Psoas muscle (tissue), 8 donors: ENCODE data around the gene RAD51D. TPM values are rescaled to one million over a fixed set of nuclear protein-coding genes. Genes with fewer than 3 reads are reported as not detected.
A peak's percentile ranks its signal among the peaks of the same experiment; 100 is the strongest.

Experiments used
- ATAC-seq, 4 donors: fragments of 200-7000 bp; cut with Tn5 transposase; one replicate each; pipeline ENCODE4 v1.9.1; 2020; ENCODE audit warnings: moderate library complexity in 3 of 4, mild to moderate bottlenecking in 2 of 4
- DNase-seq, 2 donors: peaks; one replicate each; pipeline ENCODE4 v3.0.0-alpha.2; 2020
- H3K27ac ChIP-seq: fragments of 200-600 bp; one replicate; pipeline ENCODE4 v1.8.0; 2022
- H3K27me3 ChIP-seq, 3 donors: fragments of 200-600 bp in 1 of 3; one replicate each; pipeline versions ENCODE4 v1.6.1 to v1.8.0; 2013 to 2022; ENCODE audit warnings: low read length in 2 of 3, mild to moderate bottlenecking in 2 of 3, moderate library complexity in 1 of 3; ENCODE audit not compliant: insufficient read depth in 3 of 3
- H3K36me3 ChIP-seq, 2 donors: fragments of 200-600 bp in 1 of 2; one replicate each; pipeline versions ENCODE4 v1.6.1 to v1.8.0; 2013 to 2022; ENCODE audit warnings: low read depth in 1 of 2, mild to moderate bottlenecking in 1 of 2, moderate library complexity in 1 of 2; ENCODE audit not compliant: insufficient read depth in 1 of 2
- H3K4me1 ChIP-seq: fragments of 200-600 bp; one replicate; pipeline ENCODE4 v1.8.0; 2022
- H3K4me3 ChIP-seq: fragments of 200-600 bp; one replicate; pipeline ENCODE4 v1.8.0; 2022; ENCODE audit warnings: mild to moderate bottlenecking
- H3K9me3 ChIP-seq: fragments of 200-600 bp; one replicate; pipeline ENCODE4 v1.8.0; 2022
- WGBS, 3 donors: extraction: QIAGEN DNeasy Blood & Tissue Kit; methylation state at CpG; one replicate each; pipeline versions ENCODE4 v1.1.6 to v1.1.7; 2013; 5-methylcytosine and 5-hydroxymethylcytosine counted together
- intact Hi-C, 2 donors: fragments of 100-400 bp; cut with DNase I; formaldehyde crosslinking; loops; one replicate each; pipeline versions ENCODE4 v1.11.0 to v1.14.2; 2022
- long read RNA-seq, 2 donors: library from polyadenylated mRNA; unstranded; transcript quantifications; one replicate each; pipeline ENCODE4 v2.0.0, GENCODE V29; 2021
- polyA plus RNA-seq, 3 donors: library from polyadenylated mRNA; stranded (reverse); fragments of 200-250 nt; gene quantifications; one replicate each; pipeline ENCODE4 v1.2.3, GENCODE V29; 2013
- total RNA-seq, 4 donors: library from RNA; stranded (reverse); fragmentation: NEBNext Ultra II Directional in 2 of 4; extraction: Animal tissue kit (Norgen Biotek cat#: 25700) in 2 of 4; gene quantifications; one replicate each; pipeline versions ENCODE4 v1.2.1 to v1.2.4, GENCODE V29; 2021 to 2023
- TF ChIP-seq, protein P1 (sequence below): fragments of 200-600 bp; IDR thresholded peaks from one replicate; pipeline ENCODE4 v1.8.0; 2022; ENCODE audit warnings: antibody characterized with exemption
- donor health status: healthy with polysubstance abuse.
- donor health status: DM: no; HTN: no; CAD: no; lungs with moderate emphysema.
- donor health status: Bipolar disorder and iron deficiency.
- donor health status: healthy.
- donor health status: DM: yes; HTN: yes; CAD: no.
- donor health status: DM: no; HTN: no; CAD: no.
- donor health status: DM: no; HTN: no; CAD: no.
- donor health status: DM: yes; HTN: yes; CAD: no.

The RAD51D gene
- total RNA-seq = 1 to 10 TPM; 4.0 to 6.2 (median 6.0) TPM
- polyA plus RNA-seq = 1 to 10 TPM; 3.6 to 5.4 (median 3.9) TPM
- long read RNA-seq, donor 1, full-length matches to known transcripts = 4 of 5 reads
- long read RNA-seq, donor 1, partial matches to known transcripts = 1 of 5 reads
- long read RNA-seq, donor 1, other reads (novel, unspliced or antisense) = 0 of 5 reads
- long read RNA-seq, donor 2, full-length matches to known transcripts = 4 of 10 reads
- long read RNA-seq, donor 2, partial matches to known transcripts = 0 of 10 reads
- long read RNA-seq, donor 2, other reads (novel, unspliced or antisense) = 6 of 10 reads

DNA sequence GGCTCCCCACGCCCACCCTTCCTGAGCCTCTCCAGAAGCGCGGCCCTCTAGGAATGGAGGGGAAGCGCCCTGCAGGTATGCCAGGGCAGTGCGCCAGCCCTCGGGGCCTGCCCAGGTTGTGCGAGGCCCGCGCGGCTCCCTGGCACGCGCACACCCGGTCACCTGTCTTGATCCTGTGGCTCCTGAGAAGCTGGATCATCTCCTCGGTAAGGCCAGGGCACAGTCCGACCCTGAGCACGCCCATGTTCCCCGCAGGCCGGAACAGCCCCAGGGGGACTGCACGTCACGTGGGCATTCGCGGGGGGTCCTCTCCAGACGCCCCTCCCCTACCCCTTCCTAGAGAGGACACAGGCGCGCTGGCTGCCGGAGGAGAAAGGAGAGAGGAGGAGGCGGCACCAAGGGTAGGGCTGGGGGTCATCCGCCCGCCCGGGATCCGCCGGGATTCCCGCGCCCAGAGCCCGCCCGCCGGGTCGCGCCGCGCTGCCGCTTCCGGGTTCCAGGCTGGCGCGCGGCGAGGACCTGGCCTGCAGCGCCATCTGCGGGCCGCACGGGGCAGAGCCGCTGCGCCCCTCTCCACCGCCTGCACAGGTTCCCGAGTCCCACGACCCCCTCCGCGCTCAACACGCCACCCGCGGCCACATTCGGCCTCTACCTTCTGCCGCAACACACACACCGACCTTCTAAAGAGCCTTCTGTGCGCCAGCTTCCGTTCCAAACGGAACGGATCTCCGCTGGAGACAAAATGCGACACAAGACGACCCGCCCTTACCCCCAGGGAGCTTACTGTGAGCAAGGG is at the start of gene RAD51D:
Gene RAD51D (minus strand): TSS at position 491 of the 796 bp plus-strand sequence. CDS start 247 bp downstream, at position 244.
- 0 to 2% (median 1%) methylated on average over 56 to 72 of the region's 72 CpGs for WGBS, 3 donors

DNA sequence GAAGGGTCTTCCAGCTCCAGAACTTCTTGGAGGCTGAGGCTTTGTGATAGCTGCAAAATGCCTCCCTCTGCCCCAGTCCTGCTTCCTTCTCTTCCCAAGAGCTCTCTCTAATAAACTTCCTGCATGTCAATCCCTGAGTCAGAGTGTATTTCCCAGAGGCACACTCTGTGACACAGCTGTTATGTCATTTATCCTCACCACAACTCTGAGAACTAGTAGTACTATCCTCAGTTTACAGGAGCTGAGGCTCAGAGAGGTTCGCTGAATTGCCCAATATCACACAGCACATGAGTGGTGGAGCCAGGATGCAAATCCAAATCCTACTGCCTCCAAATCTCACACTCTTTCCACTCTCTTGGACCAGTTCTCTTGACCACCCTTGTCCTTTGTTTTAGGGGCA is 48.0 kb upstream of the RAD51D start:
- Histone ChIP-seq H3K9me3 (no peaks in the 10 kb centered on the region), H3K27me3 (no peaks in the 10 kb centered on the region), H3K27ac (no peak overlapping the region), H3K4me1 (no peaks in the 10 kb centered on the region), H3K36me3 (peaks cover 0 to 100% of the 10 kb centered on the region in 2 donors), H3K4me3 (no peak overlapping the region)
- DNase-seq = no peak
- TF ChIP-seq, protein P1, sequence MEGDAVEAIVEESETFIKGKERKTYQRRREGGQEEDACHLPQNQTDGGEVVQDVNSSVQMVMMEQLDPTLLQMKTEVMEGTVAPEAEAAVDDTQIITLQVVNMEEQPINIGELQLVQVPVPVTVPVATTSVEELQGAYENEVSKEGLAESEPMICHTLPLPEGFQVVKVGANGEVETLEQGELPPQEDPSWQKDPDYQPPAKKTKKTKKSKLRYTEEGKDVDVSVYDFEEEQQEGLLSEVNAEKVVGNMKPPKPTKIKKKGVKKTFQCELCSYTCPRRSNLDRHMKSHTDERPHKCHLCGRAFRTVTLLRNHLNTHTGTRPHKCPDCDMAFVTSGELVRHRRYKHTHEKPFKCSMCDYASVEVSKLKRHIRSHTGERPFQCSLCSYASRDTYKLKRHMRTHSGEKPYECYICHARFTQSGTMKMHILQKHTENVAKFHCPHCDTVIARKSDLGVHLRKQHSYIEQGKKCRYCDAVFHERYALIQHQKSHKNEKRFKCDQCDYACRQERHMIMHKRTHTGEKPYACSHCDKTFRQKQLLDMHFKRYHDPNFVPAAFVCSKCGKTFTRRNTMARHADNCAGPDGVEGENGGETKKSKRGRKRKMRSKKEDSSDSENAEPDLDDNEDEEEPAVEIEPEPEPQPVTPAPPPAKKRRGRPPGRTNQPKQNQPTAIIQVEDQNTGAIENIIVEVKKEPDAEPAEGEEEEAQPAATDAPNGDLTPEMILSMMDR = no peak
- ATAC-seq = peak; percentile 25 to 56 (median 35)
- intact Hi-C loops = no loop called here
- WGBS, 3 donors = 61 to 86% (median 75%) methylated on average over 1 of the region's 1 CpG

More for the DNA sequence above, at the start of gene RAD51D:
- ATAC-seq (peak; percentile 97 to 99 (median 98)), DNase-seq (peak; percentile 74 to 87)
- intact Hi-C loops = loop anchor here (1.0 to 5.0 kb wide), 7 partner anchors 21 to 699 kb away; no protein-coding TSS in a partner anchor
- Histone ChIP-seq H3K27ac (peak within 1 kb of the TSS; percentile 62), H3K4me1 (peaks cover 14% of the 10 kb centered on the region), H3K9me3 (no peaks in the 10 kb centered on the region), H3K36me3 (no peaks in the 10 kb centered on the region), H3K4me3 (peak within 1 kb of the TSS; percentile 93), H3K27me3 (no peaks in the 10 kb centered on the region)
- TF ChIP-seq, protein P1 = peak; percentile 89

DNA sequence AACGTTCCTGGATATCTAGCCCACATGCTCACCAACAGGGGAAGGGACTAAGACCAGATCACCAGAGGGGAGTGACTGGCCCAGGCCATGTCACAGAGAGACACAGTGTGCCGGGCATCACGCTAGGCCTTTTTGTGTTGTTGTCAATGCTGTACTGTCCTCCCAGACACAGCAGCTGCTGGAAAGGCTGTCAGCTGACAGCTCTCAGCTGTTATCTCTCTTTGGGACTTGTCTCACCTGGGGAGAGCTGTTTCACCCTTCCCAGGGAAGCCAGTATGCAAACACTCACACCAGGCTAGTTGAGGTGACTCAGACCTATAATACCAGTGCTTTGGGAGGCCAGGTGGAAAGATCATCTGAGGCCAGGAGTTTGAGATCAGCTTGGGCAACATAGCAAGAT is 47.4 kb upstream of the RAD51D start:
- WGBS, 3 donors = 34 to 51% (median 46%) methylated on average over 3 of the region's 3 CpGs
- intact Hi-C loops = no loop called here

DNA sequence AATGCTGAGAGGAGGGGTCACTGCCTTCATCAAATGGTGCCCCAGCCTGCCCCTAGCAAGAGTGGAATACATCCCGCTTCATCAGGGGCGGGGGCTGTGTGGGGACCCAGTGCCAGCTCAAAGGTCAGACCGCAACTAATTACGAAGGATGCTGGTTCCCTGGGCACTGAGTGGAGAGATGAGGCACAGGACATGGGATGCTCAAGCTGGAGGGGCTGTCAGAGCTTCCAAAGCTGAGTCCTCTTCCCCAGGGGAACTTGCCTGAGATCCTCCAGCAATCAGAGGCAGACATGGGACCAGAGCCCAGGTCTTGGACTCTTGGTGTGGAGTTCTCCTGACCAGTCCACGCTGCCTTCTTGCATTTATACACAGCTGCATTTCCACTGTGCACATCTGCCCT is 46.9 kb upstream of the RAD51D start:
- WGBS, 3 donors = 66 to 79% (median 78%) methylated on average over 5 of the region's 5 CpGs
- ATAC-seq = no peak

More for the DNA sequence above, 47.4 kb upstream of the RAD51D start:
- ATAC-seq = no peak
- Histone ChIP-seq H3K27ac (no peak overlapping the region), H3K36me3 (peaks cover 0 to 100% of the 10 kb centered on the region in 2 donors), H3K9me3 (no peaks in the 10 kb centered on the region), H3K4me3 (no peak overlapping the region), H3K27me3 (no peaks in the 10 kb centered on the region), H3K4me1 (no peaks in the 10 kb centered on the region)
- TF ChIP-seq, protein P1 = no peak
- DNase-seq = no peak

More for the DNA sequence above, 46.9 kb upstream of the RAD51D start:
- Histone ChIP-seq H3K4me1 (no peaks in the 10 kb centered on the region), H3K4me3 (no peak overlapping the region), H3K27ac (no peak overlapping the region), H3K36me3 (peaks cover 0 to 100% of the 10 kb centered on the region in 2 donors), H3K9me3 (no peaks in the 10 kb centered on the region), H3K27me3 (no peaks in the 10 kb centered on the region)
- DNase-seq = no peak
- TF ChIP-seq, protein P1 = no peak
- intact Hi-C loops = no loop called here
